Measurements from ENCODE around the gene PSIP1.

- TF ChIP-seq MYNN (tag by site-specific recombination; IDR thresholded peaks at IDR 0.05; ENCODE audit: borderline replicate concordance) = no peak
- no peak for TF ChIP-seq PRDM10 (tag by site-specific recombination; IDR thresholded peaks at IDR 0.05)
- no peak for TF ChIP-seq CTCF (tag by site-specific recombination; IDR thresholded peaks at IDR 0.05)
- TF ChIP-seq, protein P1, sequence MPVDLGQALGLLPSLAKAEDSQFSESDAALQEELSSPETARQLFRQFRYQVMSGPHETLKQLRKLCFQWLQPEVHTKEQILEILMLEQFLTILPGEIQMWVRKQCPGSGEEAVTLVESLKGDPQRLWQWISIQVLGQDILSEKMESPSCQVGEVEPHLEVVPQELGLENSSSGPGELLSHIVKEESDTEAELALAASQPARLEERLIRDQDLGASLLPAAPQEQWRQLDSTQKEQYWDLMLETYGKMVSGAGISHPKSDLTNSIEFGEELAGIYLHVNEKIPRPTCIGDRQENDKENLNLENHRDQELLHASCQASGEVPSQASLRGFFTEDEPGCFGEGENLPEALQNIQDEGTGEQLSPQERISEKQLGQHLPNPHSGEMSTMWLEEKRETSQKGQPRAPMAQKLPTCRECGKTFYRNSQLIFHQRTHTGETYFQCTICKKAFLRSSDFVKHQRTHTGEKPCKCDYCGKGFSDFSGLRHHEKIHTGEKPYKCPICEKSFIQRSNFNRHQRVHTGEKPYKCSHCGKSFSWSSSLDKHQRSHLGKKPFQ (tag by site-specific recombination; IDR thresholded peaks at IDR 0.05) = no peak
- no peak for TF ChIP-seq TRIM28 (IDR thresholded peaks at IDR 0.05; ENCODE audit: borderline replicate concordance, low read length)
- no peak for TF ChIP-seq ZNF175 (tag by site-specific recombination; IDR thresholded peaks at IDR 0.05)
- TF ChIP-seq ZNF623 (tag by site-specific recombination; IDR thresholded peaks at IDR 0.05) = no peak
- no peak for TF ChIP-seq KLF1 (tag by site-specific recombination; IDR thresholded peaks at IDR 0.05)
- TF ChIP-seq ZBTB7A (tag by site-specific recombination; IDR thresholded peaks at IDR 0.05; ENCODE audit: low read depth) = no peak
- TF ChIP-seq ELK4 (IDR thresholded peaks at IDR 0.05; ENCODE audit: borderline replicate concordance, low read depth, low read length) = no peak
Measured at GRCh38 chr9:15553528-15553898, 42.7 kb upstream of the PSIP1 start.
